Calu3 (cell line): ENCODE measurements around the gene TIMMDC1. TPM values are rescaled to one million over a fixed set of nuclear protein-coding genes. Genes with fewer than 3 reads are reported as not detected.

Experiments
- BruUV-seq: library from RNA; stranded (reverse); fragments of 400-500 nt; replicated peaks from 2 replicates; lab custom pipeline; 2021; lab: Mats Ljungman, UMichigan
- CTCF ChIA-PET: fragments of 300-600 bp; sonication (Branson Sonifier 250); formaldehyde crosslinking; loops from one replicate; lab custom pipeline; 2022; ENCODE audit warnings: antibody characterized with exemption; lab: Charles Lee
- DNase-seq: peaks from one replicate; pipeline ENCODE4 v3.0.0; 2022
- H3K27ac Mint-ChIP-seq: one replicate; pipeline ENCODE4 v1.8.0; 2022; ENCODE audit warnings: mixed read lengths; ENCODE audit not compliant: unreplicated experiment
- H3K27me3 Mint-ChIP-seq: one replicate; pipeline ENCODE4 v1.8.0; 2022; ENCODE audit warnings: mixed read lengths; ENCODE audit not compliant: unreplicated experiment
- H3K36me3 Mint-ChIP-seq: one replicate; pipeline ENCODE4 v1.8.0; 2022; ENCODE audit warnings: mild to moderate bottlenecking, moderate library complexity, mixed read lengths; ENCODE audit not compliant: insufficient read depth, unreplicated experiment
- H3K4me1 Mint-ChIP-seq: one replicate; pipeline ENCODE4 v1.8.0; 2022; ENCODE audit warnings: mild to moderate bottlenecking, low read depth, mixed read lengths; ENCODE audit not compliant: unreplicated experiment
- H3K4me3 Mint-ChIP-seq: one replicate; pipeline ENCODE4 v1.8.0; 2022; ENCODE audit warnings: mild to moderate bottlenecking, low read depth, moderate library complexity, mixed read lengths; ENCODE audit not compliant: unreplicated experiment
- H3K9me3 Mint-ChIP-seq: one replicate; pipeline ENCODE4 v1.8.0; 2022; ENCODE audit warnings: low read depth, mixed read lengths; ENCODE audit not compliant: unreplicated experiment
- intact Hi-C: fragments of 100-400 bp; cut with micrococcal nuclease; formaldehyde crosslinking; loops from one replicate; pipeline ENCODE4 v1.10.0; 2022; ENCODE audit not compliant: unreplicated experiment
- total RNA-seq: library from RNA; stranded (reverse); gene quantifications from 2 replicates; pipeline ENCODE4 v1.2.3, GENCODE V29; 2022
- TF ChIP-seq, protein P1 (sequence below): fragments of 200-600 bp; IDR thresholded peaks from one replicate; pipeline ENCODE4 v1.8.0; 2022; ENCODE audit warnings: antibody characterized with exemption; ENCODE audit not compliant: unreplicated experiment

Gene TIMMDC1
- total RNA-seq, 1 experiment from 2014 or later = 84.1 TPM

DNA sequence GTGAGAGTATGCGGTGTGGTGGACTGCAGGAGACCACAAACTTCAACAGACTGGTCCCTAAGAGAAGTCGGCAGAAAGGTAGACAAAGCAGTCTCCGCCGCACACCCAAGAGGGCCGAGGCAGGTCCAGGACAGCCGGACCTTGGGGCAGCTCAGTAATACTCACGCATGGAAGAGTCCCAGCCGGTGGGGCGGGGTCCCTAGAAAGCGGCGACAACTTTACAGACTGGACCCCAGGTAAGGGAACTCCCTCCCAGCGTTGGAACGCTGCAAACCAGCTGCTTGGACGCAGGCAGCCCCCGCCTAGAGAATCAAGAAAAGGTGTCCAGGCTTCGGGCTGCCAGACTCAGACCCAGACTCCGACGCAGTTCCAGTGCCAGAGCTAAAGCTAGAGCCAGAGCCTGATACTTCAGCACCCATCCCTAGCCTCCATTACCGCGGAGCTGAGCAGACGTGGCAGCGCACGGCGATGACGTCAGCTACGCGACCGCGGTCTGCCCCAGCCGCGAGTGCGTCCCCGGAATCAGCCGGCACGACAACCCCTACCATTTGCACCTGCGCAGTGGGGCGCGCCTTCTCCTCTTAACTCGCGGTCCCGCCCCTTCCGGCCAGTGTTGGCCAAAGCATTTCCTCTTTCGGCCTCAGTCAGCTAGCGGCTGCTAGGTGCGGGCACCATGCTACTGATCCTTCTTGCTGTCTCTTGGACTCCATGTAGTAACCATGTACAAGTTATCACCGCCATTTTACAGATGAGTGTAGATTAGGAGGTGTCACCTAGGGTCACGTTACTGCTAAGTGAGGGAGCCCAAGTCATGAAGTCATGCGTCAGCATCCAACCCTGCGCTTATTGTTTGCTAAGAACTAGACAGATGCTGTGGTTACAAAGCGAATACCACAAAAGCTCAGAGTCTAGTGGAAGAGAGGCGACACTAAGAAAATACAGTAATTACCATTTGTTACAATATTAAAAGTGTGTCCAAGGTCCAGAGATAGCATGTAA lies 34.9 kb upstream of the TIMMDC1 start, which contains the start of gene TMEM39A:
TSS of gene TMEM39A (minus strand) at position 445 of the 999 bp plus-strand sequence. CDS start 1,541 bp downstream, outside the sequence.
- Mint-ChIP-seq H3K27ac (peak within 1 kb of the TSS; percentile 98), H3K27me3 (no peaks in the 10 kb centered on the region), H3K4me3 (peak within 1 kb of the TSS; percentile 89), H3K9me3 (peaks cover 3% of the 10 kb centered on the region), H3K4me1 (peaks cover 15% of the 10 kb centered on the region), H3K36me3 (peaks cover 42% of the 10 kb centered on the region)
- intact Hi-C loops = loop anchor here (10.0 kb wide), 1 partner anchor 211 kb away; the partner anchor contains the start of gene COX17
- TF ChIP-seq, protein P1, sequence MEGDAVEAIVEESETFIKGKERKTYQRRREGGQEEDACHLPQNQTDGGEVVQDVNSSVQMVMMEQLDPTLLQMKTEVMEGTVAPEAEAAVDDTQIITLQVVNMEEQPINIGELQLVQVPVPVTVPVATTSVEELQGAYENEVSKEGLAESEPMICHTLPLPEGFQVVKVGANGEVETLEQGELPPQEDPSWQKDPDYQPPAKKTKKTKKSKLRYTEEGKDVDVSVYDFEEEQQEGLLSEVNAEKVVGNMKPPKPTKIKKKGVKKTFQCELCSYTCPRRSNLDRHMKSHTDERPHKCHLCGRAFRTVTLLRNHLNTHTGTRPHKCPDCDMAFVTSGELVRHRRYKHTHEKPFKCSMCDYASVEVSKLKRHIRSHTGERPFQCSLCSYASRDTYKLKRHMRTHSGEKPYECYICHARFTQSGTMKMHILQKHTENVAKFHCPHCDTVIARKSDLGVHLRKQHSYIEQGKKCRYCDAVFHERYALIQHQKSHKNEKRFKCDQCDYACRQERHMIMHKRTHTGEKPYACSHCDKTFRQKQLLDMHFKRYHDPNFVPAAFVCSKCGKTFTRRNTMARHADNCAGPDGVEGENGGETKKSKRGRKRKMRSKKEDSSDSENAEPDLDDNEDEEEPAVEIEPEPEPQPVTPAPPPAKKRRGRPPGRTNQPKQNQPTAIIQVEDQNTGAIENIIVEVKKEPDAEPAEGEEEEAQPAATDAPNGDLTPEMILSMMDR = no peak
- TSS peak; percentile 56 for BruUV-seq
- CTCF ChIA-PET = interaction anchor here (0.6 to 1.9 kb wide), 5 partner anchors 15 to 218 kb away, joined by 3 to 6 read pairs (median 3); partner anchors contain the start of gene TIMMDC1
- DNase-seq = peak; percentile 98

DNA sequence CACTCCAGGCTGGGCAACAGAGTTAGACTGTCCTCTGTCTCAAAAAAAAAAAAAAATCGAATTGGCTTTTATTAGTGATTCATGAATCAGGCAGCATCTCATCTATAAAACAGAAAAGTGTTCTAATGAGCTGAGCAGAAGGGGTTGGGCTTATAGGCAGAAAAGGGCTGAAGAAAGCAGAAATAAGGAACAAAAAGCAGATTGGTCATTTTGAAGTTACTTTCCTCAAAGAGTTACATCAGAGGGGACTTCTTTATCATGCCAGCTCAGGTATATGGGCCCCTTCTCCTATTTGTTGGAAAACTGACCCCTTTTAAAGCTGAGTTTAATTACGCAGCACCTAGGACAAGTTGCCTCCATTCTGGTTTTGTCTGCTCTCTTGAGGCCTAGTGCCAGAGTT lies 30.3 kb upstream of the TIMMDC1 start:
- no peaks in the 10 kb centered on the region for H3K27me3 Mint-ChIP-seq
- TF ChIP-seq, protein P1 = no peak
- H3K4me3 Mint-ChIP-seq = peak overlapping the region; percentile 85
- CTCF ChIA-PET = no interaction called here
- peaks cover 3% of the 10 kb centered on the region for H3K9me3 Mint-ChIP-seq
- peaks cover 24% of the 10 kb centered on the region for H3K4me1 Mint-ChIP-seq
- peaks cover 31% of the 10 kb centered on the region for H3K36me3 Mint-ChIP-seq
- no TSS peak for BruUV-seq
- intact Hi-C loops = loop anchor here (10.0 kb wide), 1 partner anchor 207 kb away; the partner anchor contains the start of gene COX17
- no peak for DNase-seq
- H3K27ac Mint-ChIP-seq = peak overlapping the region; percentile 85

DNA sequence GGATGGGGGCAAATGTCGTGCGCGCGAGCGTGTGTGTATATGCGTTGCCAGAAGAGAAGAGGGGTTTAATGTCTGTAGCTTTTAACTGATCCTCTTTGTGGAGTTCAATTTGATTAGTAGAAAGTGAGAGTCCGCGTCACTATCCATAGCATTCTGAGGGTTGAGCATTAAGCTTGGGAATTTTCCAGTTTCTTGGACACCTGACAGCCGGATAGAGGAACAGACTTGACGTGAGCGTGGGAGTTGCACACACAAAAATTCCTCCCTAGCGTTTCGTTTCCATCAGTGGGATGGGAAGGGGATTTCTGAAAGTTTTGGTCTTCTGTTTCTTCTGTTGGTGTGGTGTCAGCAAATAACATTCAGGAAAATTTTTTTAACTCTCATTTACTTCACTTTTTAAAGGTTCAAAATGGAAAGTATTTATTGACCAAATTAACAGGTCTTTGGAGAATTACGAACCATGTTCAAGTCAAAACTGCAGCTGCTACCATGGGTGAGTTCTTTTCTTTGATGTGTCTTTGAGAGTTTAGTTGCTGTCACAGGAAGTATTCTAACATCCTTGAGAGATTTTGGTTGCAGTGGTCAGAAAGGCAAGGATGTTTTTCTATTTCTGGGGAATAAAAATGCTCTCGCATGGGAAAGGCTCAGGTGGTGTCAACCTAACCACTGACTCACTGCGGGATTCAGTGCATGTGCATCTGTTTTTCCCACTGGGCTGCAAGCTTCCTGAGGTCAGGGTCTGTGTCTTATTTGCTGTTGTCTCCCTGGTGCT lies 28.7 kb upstream of the TIMMDC1 start:
- no TSS peak for BruUV-seq
- TF ChIP-seq, protein P1 = no peak
- CTCF ChIA-PET = interaction anchor here (0.6 kb wide), 1 partner anchor 669 kb away, joined by 3 read pairs; no protein-coding TSS in a partner anchor
- H3K9me3 Mint-ChIP-seq = no peaks in the 10 kb centered on the region
- peak overlapping the region; percentile 85 for H3K4me3 Mint-ChIP-seq
- H3K36me3 Mint-ChIP-seq = peaks cover 20% of the 10 kb centered on the region
- DNase-seq = no peak
- no peak overlapping the region for H3K27ac Mint-ChIP-seq
- intact Hi-C loops = loop anchor here (10.0 kb wide), 1 partner anchor 205 kb away; the partner anchor contains the start of gene COX17
- no peaks in the 10 kb centered on the region for H3K27me3 Mint-ChIP-seq
- peaks cover 14% of the 10 kb centered on the region for H3K4me1 Mint-ChIP-seq

DNA sequence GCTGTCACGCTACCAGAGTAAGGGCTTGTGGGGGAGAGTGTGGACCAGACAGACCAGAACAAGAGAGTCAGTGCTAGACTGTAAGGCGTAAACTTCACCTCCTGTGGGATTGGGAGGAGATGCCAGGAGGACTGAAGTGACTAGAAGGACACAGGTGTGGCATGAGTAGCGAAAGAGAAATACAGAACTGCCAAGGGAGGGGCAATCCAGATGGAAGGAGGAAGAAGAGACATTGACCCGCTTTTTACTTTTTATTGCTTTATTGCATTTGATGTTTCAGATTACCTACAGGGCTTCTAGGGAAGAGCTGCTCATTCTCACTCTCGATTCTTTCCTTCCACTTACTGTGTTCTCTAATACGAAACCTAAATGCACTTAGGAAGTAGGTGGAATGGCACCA lies 27.5 kb upstream of the TIMMDC1 start:
- no peak for DNase-seq
- CTCF ChIA-PET = no interaction called here
- H3K27ac Mint-ChIP-seq = no peak overlapping the region
- TF ChIP-seq, protein P1 = no peak
- no peak overlapping the region for H3K4me3 Mint-ChIP-seq
- H3K36me3 Mint-ChIP-seq = peaks cover 25% of the 10 kb centered on the region
- no peaks in the 10 kb centered on the region for H3K27me3 Mint-ChIP-seq
- no peaks in the 10 kb centered on the region for H3K9me3 Mint-ChIP-seq
- intact Hi-C loops = no loop called here
- no TSS peak for BruUV-seq
- H3K4me1 Mint-ChIP-seq = peaks cover 14% of the 10 kb centered on the region
